Activated CD8-positive, alpha-beta T cell treated with anti-CD3 and anti-CD28 coated beads, Interleukin-2, amount 10 ng/mL, durations not matched to agents 7 days and 5 days (primary cell): ENCODE data around the gene RAF1. TPM values are rescaled to one million over a fixed set of nuclear protein-coding genes. Genes with fewer than 3 reads are reported as not detected.

Experiments
- ATAC-seq: fragments of 150-1000 bp; cut with Tn5 transposase; one replicate; pipeline ENCODE4 v1.10.0; 2021; ENCODE audit warnings: moderate library complexity
- CTCF ChIA-PET: fragments of 350-600 bp; sonication (Branson Sonifier 250); formaldehyde crosslinking; loops from one replicate; lab custom pipeline; 2021; ENCODE audit warnings: antibody characterized with exemption; lab: Charles Lee
- POLR2A ChIA-PET: fragments of 350-600 bp; sonication (Branson Sonifier 250); formaldehyde crosslinking; loops from one replicate; lab custom pipeline; 2021; ENCODE audit warnings: antibody characterized with exemption; lab: Charles Lee
- DNase-seq: peaks from one replicate; pipeline ENCODE4 v3.0.0-alpha.2; 2020
- H3K27ac Mint-ChIP-seq: one replicate; pipeline ENCODE4 v1.8.0; 2021; ENCODE audit warnings: mild to moderate bottlenecking, mixed read lengths
- H3K27me3 Mint-ChIP-seq: one replicate; pipeline ENCODE4 v1.8.0; 2021; ENCODE audit warnings: low read depth, mixed read lengths
- H3K36me3 Mint-ChIP-seq: one replicate; pipeline ENCODE4 v1.8.0; 2021; ENCODE audit warnings: low read depth, mixed read lengths
- H3K4me1 Mint-ChIP-seq: one replicate; pipeline ENCODE4 v1.8.0; 2021; ENCODE audit warnings: low read depth, mixed read lengths
- H3K4me3 Mint-ChIP-seq: one replicate; pipeline ENCODE4 v1.8.0; 2021; ENCODE audit warnings: mild to moderate bottlenecking, mixed read lengths
- H3K9me3 Mint-ChIP-seq: one replicate; pipeline ENCODE4 v1.8.0; 2022; ENCODE audit warnings: mixed read lengths; ENCODE audit not compliant: insufficient read depth
- total RNA-seq, 2 experiments: library from RNA; stranded (reverse); gene quantifications; one replicate each; pipeline ENCODE4 v1.2.3, GENCODE V29; 2021

RAF1 gene
- total RNA-seq, 2 experiments from 2014 or later = 86.5 to 91.6 TPM

DNA sequence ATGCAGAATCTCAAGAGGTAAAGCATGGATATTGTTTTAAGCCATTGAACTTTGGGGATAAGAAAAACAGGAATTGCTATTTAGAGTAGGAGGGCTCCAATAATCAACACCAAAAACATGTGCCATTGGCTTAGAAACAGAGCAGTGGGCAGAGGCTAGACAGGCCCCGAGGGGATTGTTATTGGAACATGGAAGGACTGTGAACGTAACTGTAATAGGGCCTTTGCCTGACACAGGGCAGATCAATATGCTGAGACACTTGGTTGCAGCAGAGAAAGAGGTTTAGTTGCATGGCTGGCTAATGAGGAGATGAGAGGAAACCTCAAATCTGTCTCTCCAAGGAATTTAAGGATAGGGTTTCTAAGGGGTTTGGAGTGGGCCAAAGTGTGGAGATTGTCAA lies 36.9 kb upstream of the RAF1 start:
- POLR2A ChIA-PET = no interaction called here
- Mint-ChIP-seq H3K27ac (no peak overlapping the region), H3K4me1 (no peaks in the 10 kb centered on the region), H3K36me3 (no peaks in the 10 kb centered on the region), H3K27me3 (peaks cover 8% of the 10 kb centered on the region), H3K4me3 (no peak overlapping the region), H3K9me3 (no peaks in the 10 kb centered on the region)
- ATAC-seq (no peak), DNase-seq (no peak)
- CTCF ChIA-PET = interaction anchor here (0.8 kb wide), 1 partner anchor 22 kb away, joined by 3 read pairs; no protein-coding TSS in a partner anchor

DNA sequence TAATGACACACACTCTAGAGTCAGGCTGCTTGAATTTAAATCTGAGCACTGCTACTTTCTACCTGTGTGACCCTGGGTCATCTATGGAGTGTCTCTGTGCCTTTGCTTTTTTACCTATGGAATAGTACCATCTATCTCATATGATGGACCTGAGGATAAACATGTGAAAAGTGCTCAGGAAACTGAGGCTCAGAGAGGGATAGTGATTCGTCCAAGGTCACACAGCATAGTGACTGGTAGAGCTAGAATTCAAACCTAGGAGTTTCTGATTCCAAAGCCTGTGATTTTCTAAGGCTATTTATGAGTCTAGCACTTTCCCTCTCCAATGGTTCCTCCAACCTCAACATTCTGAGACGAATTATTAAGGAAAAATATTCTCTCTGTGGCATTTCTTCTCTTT lies 32.0 kb upstream of the RAF1 start:
- ATAC-seq (no peak), DNase-seq (no peak)
- CTCF ChIA-PET = interaction anchor here (0.8 kb wide), 1 partner anchor 91 kb away, joined by 3 read pairs; no protein-coding TSS in a partner anchor
- Mint-ChIP-seq H3K27ac (no peak overlapping the region), H3K36me3 (no peaks in the 10 kb centered on the region), H3K27me3 (peaks cover 5% of the 10 kb centered on the region), H3K4me3 (no peak overlapping the region), H3K4me1 (no peaks in the 10 kb centered on the region), H3K9me3 (no peaks in the 10 kb centered on the region)
- POLR2A ChIA-PET = no interaction called here

DNA sequence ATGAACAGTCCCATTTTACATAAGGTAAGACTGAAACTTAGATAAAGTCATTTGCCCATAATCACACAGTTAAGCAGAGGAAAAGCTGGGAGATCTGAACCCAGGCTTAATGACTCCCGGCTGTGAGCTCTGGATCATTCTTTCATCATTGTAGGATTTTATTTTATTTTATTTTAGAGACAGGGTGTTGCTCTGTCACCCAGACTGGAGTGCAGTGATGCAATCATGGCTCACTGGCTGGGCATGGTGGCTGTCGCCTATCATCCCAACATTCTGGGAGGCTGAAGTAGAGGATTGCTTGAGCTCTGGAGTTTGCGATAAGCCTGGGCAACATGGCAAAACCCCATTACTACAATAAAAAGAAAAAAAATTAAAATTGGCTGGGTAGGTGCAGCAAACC lies 31.2 kb upstream of the RAF1 start:
- Mint-ChIP-seq H3K27ac (no peak overlapping the region), H3K36me3 (no peaks in the 10 kb centered on the region), H3K4me3 (no peak overlapping the region), H3K27me3 (peaks cover 3% of the 10 kb centered on the region), H3K9me3 (no peaks in the 10 kb centered on the region), H3K4me1 (no peaks in the 10 kb centered on the region)
- no peak for DNase-seq
- CTCF ChIA-PET = no interaction called here
- no peak for ATAC-seq
- POLR2A ChIA-PET = no interaction called here

DNA sequence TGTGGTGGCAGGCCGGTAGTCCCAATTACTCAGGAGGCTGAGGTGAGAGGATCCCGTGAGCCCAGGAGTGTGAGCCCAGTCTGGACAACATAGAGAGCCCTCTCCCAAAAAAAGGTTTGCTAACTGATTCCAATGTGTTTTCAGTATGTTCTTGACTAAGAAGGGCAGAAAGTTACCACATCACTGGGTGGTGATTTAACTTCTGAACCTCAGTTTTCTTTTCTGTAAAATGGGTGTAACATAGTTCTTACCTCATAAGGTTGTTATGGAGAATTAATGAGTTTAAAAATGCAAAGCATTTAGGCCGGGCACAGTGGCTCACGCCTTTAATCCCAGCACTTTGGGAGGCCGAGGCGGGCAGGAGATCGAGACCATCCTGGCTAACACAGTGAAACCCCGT lies 28.5 kb upstream of the RAF1 start:
- no peaks in the 10 kb centered on the region for H3K36me3 Mint-ChIP-seq
- H3K4me1 Mint-ChIP-seq = no peaks in the 10 kb centered on the region
- peaks cover 2% of the 10 kb centered on the region for H3K27me3 Mint-ChIP-seq
- no peaks in the 10 kb centered on the region for H3K9me3 Mint-ChIP-seq
- ATAC-seq (no peak), DNase-seq (no peak)
- CTCF ChIA-PET = no interaction called here
- H3K4me3 Mint-ChIP-seq = no peak overlapping the region
- H3K27ac Mint-ChIP-seq = no peak overlapping the region
- POLR2A ChIA-PET = no interaction called here

DNA sequence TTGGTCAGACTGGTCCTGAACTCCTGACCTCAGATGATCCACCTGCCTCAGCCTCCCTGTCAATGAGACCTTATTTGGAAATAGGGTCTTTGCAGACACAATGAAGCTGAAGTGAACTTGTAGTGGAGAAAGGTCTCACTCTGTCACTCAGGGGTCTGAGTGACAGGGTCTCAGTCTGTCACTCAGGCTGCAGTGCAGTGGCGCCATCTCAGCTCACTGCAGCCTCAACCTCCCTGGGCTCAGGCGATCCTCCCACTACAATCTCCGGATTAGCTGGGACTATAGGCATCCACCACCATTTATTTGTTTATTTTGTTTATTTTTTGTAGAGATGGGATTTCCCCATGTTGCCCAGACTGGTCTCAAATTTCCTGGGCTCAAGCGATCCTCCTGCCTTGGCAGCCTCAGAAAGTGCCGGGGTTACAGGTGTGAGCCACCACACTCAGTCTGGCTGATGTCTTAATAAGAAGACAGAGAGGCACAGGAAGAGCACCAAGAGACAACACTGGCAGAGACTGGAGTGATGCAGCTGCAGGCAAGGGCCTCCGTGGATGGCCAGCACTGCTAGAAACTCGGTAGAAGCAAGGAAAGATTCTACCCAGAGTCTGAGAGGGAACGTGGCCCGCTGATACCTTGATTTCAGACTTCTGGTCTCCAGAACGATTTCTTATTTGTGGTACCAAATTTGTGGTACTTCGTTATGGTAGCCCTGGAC lies 26.2 kb upstream of the RAF1 start:
- H3K36me3 Mint-ChIP-seq = no peaks in the 10 kb centered on the region
- H3K4me3 Mint-ChIP-seq = no peak overlapping the region
- no peaks in the 10 kb centered on the region for H3K9me3 Mint-ChIP-seq
- DNase-seq = no peak
- peaks cover 2% of the 10 kb centered on the region for H3K27me3 Mint-ChIP-seq
- H3K4me1 Mint-ChIP-seq = no peaks in the 10 kb centered on the region
- ChIA-PET POLR2A (no interaction called here), CTCF (no interaction called here)
- no peak overlapping the region for H3K27ac Mint-ChIP-seq
- ATAC-seq = no peak

DNA sequence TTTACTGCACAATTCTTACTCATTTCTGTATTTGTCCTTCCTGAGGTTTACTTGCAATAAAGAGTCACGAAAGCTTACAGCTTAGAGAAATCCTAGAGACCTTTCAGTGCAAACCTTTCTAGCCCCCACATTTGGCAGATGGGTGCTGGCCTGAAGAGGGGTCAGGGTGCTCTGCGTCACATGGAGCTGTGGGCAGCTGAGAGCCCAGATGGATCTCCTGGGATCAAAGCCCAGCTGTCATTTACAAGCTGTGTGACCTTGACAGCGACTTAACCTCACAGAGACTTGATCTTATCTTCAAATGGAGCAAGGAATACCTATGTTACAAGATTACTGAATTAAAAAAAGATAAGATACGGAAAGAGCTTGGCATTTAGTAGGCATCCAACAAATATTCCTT lies 24.0 kb upstream of the RAF1 start:
- no peaks in the 10 kb centered on the region for H3K4me1 Mint-ChIP-seq
- ATAC-seq = no peak
- H3K36me3 Mint-ChIP-seq = no peaks in the 10 kb centered on the region
- H3K27me3 Mint-ChIP-seq = peaks cover 2% of the 10 kb centered on the region
- DNase-seq = no peak
- CTCF ChIA-PET = no interaction called here
- no peak overlapping the region for H3K4me3 Mint-ChIP-seq
- no peaks in the 10 kb centered on the region for H3K9me3 Mint-ChIP-seq
- no peak overlapping the region for H3K27ac Mint-ChIP-seq
- POLR2A ChIA-PET = no interaction called here

DNA sequence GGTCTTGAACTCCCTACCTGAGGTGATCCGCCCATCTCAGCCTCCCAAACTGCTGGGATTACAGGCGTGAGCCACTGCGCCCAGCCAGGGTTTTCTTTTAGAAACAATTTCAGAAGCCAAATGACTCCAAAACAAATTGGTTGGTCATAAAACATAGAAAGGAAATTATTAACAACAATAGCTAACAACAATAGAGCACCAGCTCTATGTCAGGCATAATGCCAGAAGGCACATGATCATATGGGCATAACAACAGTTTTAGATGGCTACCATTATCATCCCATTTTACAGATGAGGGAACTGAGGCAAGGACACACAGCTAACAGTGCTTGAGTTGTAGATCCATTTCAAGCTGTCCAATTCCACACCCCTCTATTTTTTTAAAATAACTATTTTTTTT lies 22.2 kb upstream of the RAF1 start:
- DNase-seq (no peak), ATAC-seq (no peak)
- H3K4me1 Mint-ChIP-seq = peaks cover 10% of the 10 kb centered on the region
- H3K27ac Mint-ChIP-seq = no peak overlapping the region
- ChIA-PET POLR2A (no interaction called here), CTCF (no interaction called here)
- H3K9me3 Mint-ChIP-seq = no peaks in the 10 kb centered on the region
- peaks cover 2% of the 10 kb centered on the region for H3K27me3 Mint-ChIP-seq
- H3K4me3 Mint-ChIP-seq = no peak overlapping the region
- H3K36me3 Mint-ChIP-seq = no peaks in the 10 kb centered on the region

DNA sequence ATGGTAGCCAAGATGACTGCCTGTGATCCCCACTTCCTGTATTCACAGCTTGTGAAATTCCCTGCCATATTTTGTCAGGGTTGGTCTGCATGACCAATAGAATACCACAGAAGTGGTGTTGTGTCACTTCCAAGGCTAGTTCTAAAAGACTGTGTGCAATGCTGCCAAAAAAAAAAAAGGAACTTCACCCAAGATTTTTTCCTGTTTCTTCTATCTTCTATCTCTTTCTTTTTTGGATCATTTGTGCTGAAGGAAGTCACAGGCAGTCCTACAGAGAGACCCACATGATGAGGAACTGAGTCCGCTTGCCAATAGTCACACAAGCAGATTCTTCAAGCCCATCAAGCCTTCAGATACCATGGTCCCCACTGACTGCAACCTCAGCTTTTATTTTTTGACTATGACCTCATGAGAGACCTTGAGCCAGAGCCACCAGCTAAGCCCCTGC lies 18.1 kb upstream of the RAF1 start:
- ChIA-PET CTCF (interaction anchor here (0.7 kb wide), 1 partner anchor 41 kb away, joined by 3 read pairs; no protein-coding TSS in a partner anchor), POLR2A (no interaction called here)
- H3K36me3 Mint-ChIP-seq = no peaks in the 10 kb centered on the region
- no peaks in the 10 kb centered on the region for H3K9me3 Mint-ChIP-seq
- H3K27me3 Mint-ChIP-seq = no peaks in the 10 kb centered on the region
- H3K4me3 Mint-ChIP-seq = no peak overlapping the region
- ATAC-seq (no peak), DNase-seq (no peak)
- H3K4me1 Mint-ChIP-seq = peaks cover 11% of the 10 kb centered on the region
- no peak overlapping the region for H3K27ac Mint-ChIP-seq

DNA sequence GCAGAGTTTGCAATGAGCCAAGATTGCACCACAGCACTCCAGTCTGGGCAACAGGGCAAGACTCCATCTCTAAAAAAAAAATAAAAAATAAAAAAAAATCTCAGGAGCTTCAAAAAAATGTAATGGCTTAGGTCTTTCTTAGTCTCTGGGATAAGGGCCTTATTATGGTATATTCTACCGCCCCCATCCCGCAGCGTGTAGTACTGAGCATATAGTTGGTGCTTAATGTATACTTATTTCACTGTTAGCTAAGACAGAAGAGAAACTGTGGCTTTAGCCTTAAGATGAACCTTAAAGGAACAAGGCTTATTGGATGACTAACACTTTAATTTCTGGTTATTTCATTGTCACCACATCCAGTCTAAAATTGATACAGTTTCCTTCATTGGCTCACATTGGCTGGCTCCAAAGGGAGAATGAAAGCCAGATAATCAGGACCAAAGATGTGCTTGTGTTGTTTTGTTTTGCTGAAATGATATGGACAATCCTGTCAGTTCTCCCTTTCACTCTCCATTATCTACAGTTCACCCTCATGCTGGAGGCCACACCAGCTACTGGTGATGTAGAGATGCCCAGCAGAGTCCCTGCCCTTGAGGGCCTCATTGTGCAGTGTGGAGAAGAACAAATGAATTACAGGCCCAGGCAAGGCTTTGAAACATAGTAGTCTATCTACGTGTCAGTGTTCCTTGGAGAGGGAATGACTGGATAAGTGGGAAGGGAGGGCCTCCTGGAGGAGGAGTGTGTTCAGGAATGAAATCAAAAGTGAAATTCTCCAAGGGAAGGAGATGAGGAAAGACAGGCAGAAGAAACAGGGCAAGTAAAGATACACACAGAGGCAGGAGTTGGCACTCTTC lies 17.4 kb upstream of the RAF1 start:
- Mint-ChIP-seq H3K9me3 (no peaks in the 10 kb centered on the region), H3K4me3 (no peak overlapping the region), H3K27ac (no peak overlapping the region), H3K27me3 (no peaks in the 10 kb centered on the region), H3K4me1 (peaks cover 11% of the 10 kb centered on the region), H3K36me3 (no peaks in the 10 kb centered on the region)
- no peak for DNase-seq
- POLR2A ChIA-PET = no interaction called here
- ATAC-seq = no peak
- CTCF ChIA-PET = no interaction called here

DNA sequence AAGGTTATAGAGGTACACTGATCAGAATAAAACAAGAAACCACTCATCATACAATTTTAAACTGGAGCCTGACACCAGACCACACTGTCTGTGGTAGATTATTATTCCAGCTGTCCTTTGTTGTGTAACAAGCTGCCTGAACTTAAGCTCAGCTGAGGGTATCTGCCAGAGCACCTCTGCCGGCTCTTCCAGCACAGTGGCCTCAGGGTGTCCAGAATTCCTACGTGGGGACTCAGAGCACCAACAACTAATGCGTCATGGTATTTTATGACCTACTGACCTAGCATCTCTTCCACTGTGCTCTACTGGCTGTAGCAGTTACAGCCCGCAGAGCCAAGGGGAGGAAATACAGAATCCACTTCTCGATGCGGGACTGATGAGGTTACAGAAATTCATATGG lies 15.6 kb upstream of the RAF1 start:
- H3K4me1 Mint-ChIP-seq = peaks cover 11% of the 10 kb centered on the region
- DNase-seq (no peak), ATAC-seq (no peak)
- H3K9me3 Mint-ChIP-seq = no peaks in the 10 kb centered on the region
- no peak overlapping the region for H3K27ac Mint-ChIP-seq
- H3K27me3 Mint-ChIP-seq = no peaks in the 10 kb centered on the region
- ChIA-PET CTCF (interaction anchor here (1.3 kb wide), 1 partner anchor 19 kb away, joined by 4 read pairs; no protein-coding TSS in a partner anchor), POLR2A (no interaction called here)
- H3K36me3 Mint-ChIP-seq = no peaks in the 10 kb centered on the region
- H3K4me3 Mint-ChIP-seq = no peak overlapping the region

DNA sequence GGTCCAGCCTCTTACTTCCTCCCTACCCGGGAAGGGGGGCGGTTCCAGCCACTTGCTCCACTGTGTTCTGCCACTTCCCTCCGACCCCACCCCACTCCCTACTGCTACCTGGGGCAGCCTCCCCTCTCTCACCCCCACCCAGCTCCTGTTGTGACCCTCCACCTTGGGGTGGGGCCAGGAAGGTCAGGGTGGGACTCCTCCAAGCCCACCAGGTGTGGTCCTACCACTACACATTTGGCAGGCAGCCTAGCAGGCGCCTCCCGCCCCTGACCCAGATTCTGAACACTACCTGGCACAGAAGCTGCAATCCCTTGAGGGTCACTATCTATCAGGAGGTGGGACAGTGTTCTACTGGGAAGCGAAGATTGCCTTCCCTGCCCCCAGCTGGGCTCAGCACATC lies 13.7 kb upstream of the RAF1 start:
- no peak overlapping the region for H3K4me3 Mint-ChIP-seq
- no peak overlapping the region for H3K27ac Mint-ChIP-seq
- POLR2A ChIA-PET = no interaction called here
- CTCF ChIA-PET = no interaction called here
- no peaks in the 10 kb centered on the region for H3K36me3 Mint-ChIP-seq
- DNase-seq = no peak
- H3K9me3 Mint-ChIP-seq = no peaks in the 10 kb centered on the region
- H3K27me3 Mint-ChIP-seq = no peaks in the 10 kb centered on the region
- ATAC-seq = no peak
- H3K4me1 Mint-ChIP-seq = peaks cover 11% of the 10 kb centered on the region

DNA sequence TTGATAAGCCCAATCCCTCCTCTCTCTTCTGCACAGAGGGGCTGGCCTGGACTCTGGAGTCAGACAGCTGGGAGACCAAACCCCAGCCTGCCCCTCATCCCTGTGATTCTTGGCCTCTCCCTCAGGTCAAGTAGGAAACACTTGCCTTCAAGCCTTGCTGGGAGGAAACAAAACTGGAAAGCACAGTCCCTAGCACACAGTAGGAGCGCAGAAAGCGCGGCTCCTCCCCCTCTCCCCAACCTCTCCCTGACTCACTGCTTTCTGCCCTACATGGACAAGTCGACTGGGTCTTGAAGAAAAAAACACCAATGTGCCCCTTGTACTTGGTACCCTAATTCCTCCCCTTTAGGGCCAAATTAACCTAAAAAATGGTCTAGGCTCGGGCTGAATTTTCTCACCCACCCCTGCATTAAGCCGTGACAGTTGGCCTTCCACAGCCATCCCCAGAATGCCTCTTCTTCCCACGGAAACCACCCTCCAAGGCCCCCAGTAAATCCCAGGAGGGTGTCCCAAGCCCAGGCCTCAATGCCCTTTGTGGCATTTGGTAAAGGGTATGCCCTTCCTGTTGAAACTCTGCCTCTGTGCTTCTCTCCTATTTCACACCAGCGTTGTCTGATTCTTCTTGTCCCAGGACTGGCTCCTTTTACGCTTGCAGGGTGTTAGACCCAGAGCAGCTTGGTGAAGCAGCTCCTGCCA lies 11.3 kb upstream of the RAF1 start:
- POLR2A ChIA-PET = no interaction called here
- no peak overlapping the region for H3K27ac Mint-ChIP-seq
- CTCF ChIA-PET = no interaction called here
- H3K4me1 Mint-ChIP-seq = no peaks in the 10 kb centered on the region
- H3K36me3 Mint-ChIP-seq = no peaks in the 10 kb centered on the region
- DNase-seq (no peak), ATAC-seq (no peak)
- no peak overlapping the region for H3K4me3 Mint-ChIP-seq
- no peaks in the 10 kb centered on the region for H3K27me3 Mint-ChIP-seq
- H3K9me3 Mint-ChIP-seq = no peaks in the 10 kb centered on the region
